Gastrocnemius medialis (tissue), 4 donors: ENCODE measurements around the gene PDLIM7.

Source experiments
- CTCF ChIP-seq, 5 experiments: fragments of 450-650 bp in 3 of 5; fragments of 200-600 bp in 2 of 5; sonication (generic) in 2 of 5; IDR thresholded peaks in 4 of 5; conservative IDR thresholded peaks in 1 of 5; 1 replicate in 4 of 5; 2 replicates in 1 of 5; pipeline ENCODE4 v1.5.1; 2016 to 2019; ENCODE audit warnings: antibody characterized with exemption in 5 of 5, mild to moderate bottlenecking in 3 of 5, moderate library complexity in 3 of 5
- POLR2A ChIP-seq, 2 donors: fragments of 450-650 bp; IDR thresholded peaks; one replicate each; pipeline ENCODE4 v1.6.1; 2017; ENCODE audit warnings: antibody characterized with exemption in 2 of 2, mild to moderate bottlenecking in 2 of 2, moderate library complexity in 2 of 2

DNA sequence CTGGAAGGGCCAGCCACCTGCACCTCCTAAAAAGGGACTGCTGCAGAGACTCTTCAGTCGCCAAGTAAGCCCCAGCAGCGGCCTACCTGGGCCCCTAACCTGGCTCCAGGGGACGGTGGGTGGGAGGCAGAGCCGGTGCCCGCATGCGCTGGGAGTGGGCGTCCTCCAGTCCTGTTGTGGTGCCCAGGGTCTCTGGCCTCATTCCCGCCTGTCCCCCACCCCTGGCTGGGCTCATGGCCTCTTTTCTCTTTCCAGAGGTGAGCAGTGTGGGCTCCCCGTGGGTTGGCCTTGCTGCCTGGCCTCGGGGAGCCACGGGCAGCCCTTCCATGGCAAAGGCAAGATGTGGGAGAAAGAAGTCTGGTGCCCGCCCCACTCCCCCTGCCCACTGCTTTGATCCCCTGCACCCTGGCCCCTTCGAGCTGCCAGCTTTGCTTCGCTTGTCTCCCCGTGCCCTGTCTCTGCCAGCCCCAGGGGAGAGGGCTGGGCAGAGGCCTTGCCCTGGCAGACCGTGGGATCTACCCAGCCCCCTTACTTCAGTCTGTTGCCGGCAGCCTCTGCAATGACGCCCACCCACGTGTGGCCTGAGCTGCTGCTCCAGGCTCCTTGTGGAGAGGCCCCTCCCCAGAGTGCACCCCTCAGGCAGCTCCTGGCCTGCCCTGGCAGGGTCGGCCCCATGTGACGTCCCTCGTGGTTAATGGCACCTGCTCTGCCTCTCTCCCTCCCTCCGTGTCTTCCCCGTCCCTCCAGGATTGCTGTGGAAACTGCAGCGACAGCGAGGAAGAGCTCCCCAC is 56.2 kb downstream of the PDLIM7 start:
- no peak for TF ChIP-seq CTCF (IDR thresholded peaks at IDR 0.05 in 4 of 5, conservative IDR thresholded peaks at IDR 0.05 in 1 of 5)
- no peak for TF ChIP-seq POLR2A (IDR thresholded peaks at IDR 0.05)
